Pancreas (tissue), 10 donors: ENCODE results near the gene RPA4. TPM values are rescaled to one million over a fixed set of nuclear protein-coding genes. Genes with fewer than 3 reads are reported as not detected.
"Not testable (repeated sequence)": the region's sequence is repeated elsewhere in the genome, so short reads cannot be mapped to it uniquely, and the experiment has no call there.

Experiments used
- ATAC-seq, 4 donors: fragments of 200-7000 bp; cut with Tn5 transposase; one replicate each; pipeline versions ENCODE4 v1.8.0 to v1.9.1; 2020; ENCODE audit warnings: mild to moderate bottlenecking in 4 of 4, moderate library complexity in 4 of 4
- DNase-seq, 6 donors: peaks; one replicate each; pipeline ENCODE4 v3.0.0-alpha.2; 2020
- FAIRE-seq: peaks from 2 replicates; lab custom pipeline; 2012; peaks lifted over from hg19 to GRCh38; lab: Jason Lieb, UNC
- H3K27ac ChIP-seq, 4 donors: fragments of 200-600 bp; sonication (generic); 1 replicate in 3 of 4; 2 replicates in 1 of 4; pipeline versions ENCODE4 v1.5.0 to v1.8.0; 2020
- H3K27me3 ChIP-seq, 4 donors: fragments of 200-600 bp; one replicate each; pipeline ENCODE4 v1.8.0; 2021
- H3K36me3 ChIP-seq, 3 donors: fragments of 200-600 bp; sonication (generic) in 1 of 3; one replicate each; pipeline versions ENCODE4 v1.5.0 to v1.8.0; 2020 to 2021
- H3K4me1 ChIP-seq, 3 donors: fragments of 200-600 bp; one replicate each; pipeline ENCODE4 v1.8.0; 2021
- H3K4me3 ChIP-seq, 4 donors: fragments of 200-600 bp; sonication (generic) in 2 of 4; one replicate each; pipeline versions ENCODE4 v1.5.0 to v1.8.0; 2020 to 2021
- H3K9me3 ChIP-seq, 4 donors: fragments of 200-600 bp; one replicate each; pipeline ENCODE4 v1.8.0; 2021
- CTCF ChIP-seq, 4 donors: fragments of 200-600 bp; sonication (generic) in 3 of 4; IDR thresholded peaks; one replicate each; pipeline versions ENCODE4 v1.5.0 to v1.8.0; 2021; ENCODE audit warnings: antibody characterized with exemption in 4 of 4
- WGBS, 2 donors: extraction: QIAGEN DNeasy Blood & Tissue Kit; methylation state at CpG; one replicate each; pipeline ENCODE4 v1.1.7; 2013; 5-methylcytosine and 5-hydroxymethylcytosine counted together
- intact Hi-C, 3 donors: fragments of 100-400 bp; cut with DNase I; formaldehyde crosslinking; loops; one replicate each; pipeline versions ENCODE4 v1.11.1 to v1.14.2; 2022
- polyA plus RNA-seq, 2 donors: library from polyadenylated mRNA; stranded (reverse); fragments of 200-250 nt; gene quantifications; one replicate each; pipeline ENCODE4 v1.2.3, GENCODE V29; 2013
- total RNA-seq, 6 donors: library from RNA; stranded (reverse); fragmentation: NEBNext Ultra II Directional in 4 of 6; extraction: Animal tissue kit (Norgen Biotek cat#: 25700) in 4 of 6; gene quantifications; one replicate each; pipeline versions ENCODE4 v1.2.1 to v1.2.4, GENCODE V29; 2021 to 2023
- donor health status: healthy with polysubstance abuse.
- donor health status: DM: no; HTN: no; CAD: no; lungs with moderate emphysema.
- donor health status: DM: no; HTN: no; CAD: no.
- donor health status: control.
- donor health status: control.
- donor health status: Bipolar disorder and iron deficiency.
- donor health status: DM: yes; HTN: yes; CAD: no.
- donor health status: DM: no; HTN: no; CAD: no.
- donor health status: DM: no; HTN: no; CAD: no.
- donor health status: DM: yes; HTN: yes; CAD: no.

The RPA4 gene
- total and polyA plus RNA-seq, 8 donors: 0.07 to 0.62 (median 0.30) TPM

- TF ChIP-seq CTCF (IDR thresholded peaks at IDR 0.05): no peak
- Histone ChIP-seq H3K4me3 (no peak overlapping the region), H3K4me1 (no peaks in the 10 kb centered on the region), H3K27ac (no peak overlapping the region), H3K36me3 (no peaks in the 10 kb centered on the region), H3K9me3 (no peaks in the 10 kb centered on the region), H3K27me3 (peaks cover 0 to 9% (median 0%) of the 10 kb centered on the region in 4 donors)
- ATAC-seq: no peak
- 59 to 83% methylated on average over 1 of the region's 1 CpG for WGBS, 2 donors
- no peak for FAIRE-seq
- DNase-seq: no peak
- intact Hi-C loops: no loop called here
Observed at GRCh38 chrX:96841325-96841724, 42.4 kb upstream of the RPA4 start.

DNA sequence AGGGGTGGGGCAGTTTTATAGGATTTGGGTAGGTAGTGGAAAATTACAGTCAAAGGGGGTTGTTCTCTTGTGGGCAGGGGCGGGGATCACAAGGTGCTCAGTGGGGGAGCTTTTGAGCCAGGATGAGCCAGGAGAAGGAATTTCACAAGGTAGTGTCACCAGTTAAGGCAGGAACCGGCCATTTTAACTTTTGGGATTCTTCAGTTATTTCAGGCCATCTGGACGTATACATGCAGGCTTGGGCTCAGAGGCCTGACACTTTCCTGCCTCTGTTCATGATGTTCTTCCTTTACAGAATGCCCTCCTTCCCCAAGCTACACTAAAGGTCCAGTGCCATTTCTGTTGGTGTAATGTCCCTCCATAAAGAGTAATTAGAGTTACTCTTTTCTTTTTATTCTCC is 41.8 kb upstream of the RPA4 start:
- H3K4me3 ChIP-seq, H3K36me3 ChIP-seq, H3K27ac ChIP-seq, ATAC-seq, intact Hi-C loops, H3K9me3 ChIP-seq, DNase-seq, H3K4me1 ChIP-seq, H3K27me3 ChIP-seq, FAIRE-seq: not testable (repeated sequence)
- 59 to 96% methylated on average over 3 of the region's 3 CpGs for WGBS, 2 donors

GRCh38 chrX:96843566-96843965 is 40.1 kb upstream of the RPA4 start:
- no peak for DNase-seq
- TF ChIP-seq CTCF (IDR thresholded peaks at IDR 0.05): no peak
- Histone ChIP-seq H3K4me3 (no peak overlapping the region), H3K27me3 (peaks cover 0 to 9% (median 0%) of the 10 kb centered on the region in 4 donors), H3K27ac (no peak overlapping the region), H3K4me1 (no peaks in the 10 kb centered on the region), H3K36me3 (no peaks in the 10 kb centered on the region), H3K9me3 (no peaks in the 10 kb centered on the region)
- intact Hi-C loops: no loop called here
- FAIRE-seq: no peak
- no peak for ATAC-seq
- 52 to 84% methylated on average over 5 of the region's 5 CpGs for WGBS, 2 donors

- Histone ChIP-seq H3K27ac (no peak overlapping the region), H3K36me3 (no peaks in the 10 kb centered on the region), H3K9me3 (no peaks in the 10 kb centered on the region), H3K4me3 (no peak overlapping the region), H3K4me1 (no peaks in the 10 kb centered on the region), H3K27me3 (peaks cover 0 to 9% (median under 1%) of the 10 kb centered on the region in 4 donors)
- FAIRE-seq (no peak), ATAC-seq (no peak), DNase-seq (no peak)
- 79 to 100% methylated on average over 1 of the region's 1 CpG for WGBS, 2 donors
- no peak for TF ChIP-seq CTCF (IDR thresholded peaks at IDR 0.05)
- intact Hi-C loops: no loop called here
Observed at GRCh38 chrX:96846841-96847240, 36.9 kb upstream of the RPA4 start.

DNA sequence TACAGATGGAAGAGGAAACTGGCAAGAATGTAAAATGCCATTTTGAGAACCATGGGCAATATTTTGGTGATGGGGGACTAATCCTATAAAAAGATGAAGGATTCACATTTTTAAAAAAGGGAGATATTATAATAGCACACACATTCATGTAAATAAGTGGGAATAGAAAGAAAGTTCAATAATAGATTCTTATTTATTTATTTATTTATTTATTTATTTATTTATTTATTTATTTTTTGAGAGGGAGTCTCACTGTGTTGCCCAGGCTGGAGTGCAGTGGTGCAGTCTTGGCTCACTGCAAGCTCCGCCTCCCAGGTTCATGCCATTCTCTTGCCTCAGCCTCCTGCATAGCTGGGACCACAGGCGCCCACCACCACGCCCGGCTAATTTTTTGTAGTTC is 24.3 kb upstream of the RPA4 start:
- 95 to 96% methylated on average over 4 of the region's 4 CpGs for WGBS, 2 donors
- H3K4me1 ChIP-seq, H3K4me3 ChIP-seq, intact Hi-C loops, H3K27me3 ChIP-seq, ATAC-seq, H3K36me3 ChIP-seq, DNase-seq, H3K27ac ChIP-seq, H3K9me3 ChIP-seq: not testable (repeated sequence)
- peak; percentile 39 for FAIRE-seq

DNA sequence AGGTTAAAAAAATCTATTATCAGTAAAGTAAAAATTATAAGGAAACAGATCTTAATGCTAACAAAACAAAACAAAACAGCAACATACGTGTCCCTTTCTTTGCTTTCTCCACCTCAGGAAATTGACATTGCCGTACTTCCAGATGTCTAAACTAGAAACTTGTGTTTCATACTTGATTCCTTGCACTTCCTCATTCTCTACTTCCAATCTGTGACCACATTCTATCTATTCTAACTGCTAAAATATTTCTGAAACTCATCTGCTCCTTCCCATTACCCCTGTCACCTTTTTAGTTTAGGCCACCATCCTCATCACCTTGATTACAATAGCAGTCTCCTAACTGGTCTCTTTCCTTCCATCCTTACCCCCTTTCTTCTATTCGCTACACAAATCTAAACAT is 22.5 kb upstream of the RPA4 start:
- intact Hi-C loops: no loop called here
- no peaks in the 10 kb centered on the region for H3K36me3 ChIP-seq
- no peaks in the 10 kb centered on the region for H3K4me1 ChIP-seq
- H3K4me3 ChIP-seq: no peak overlapping the region
- FAIRE-seq (no peak), ATAC-seq (no peak), DNase-seq (no peak)
- H3K9me3 ChIP-seq: no peaks in the 10 kb centered on the region
- no peak overlapping the region for H3K27ac ChIP-seq
- no peak for TF ChIP-seq CTCF (IDR thresholded peaks at IDR 0.05)
- WGBS, 2 donors: 77 to 90% methylated on average over 3 of the region's 3 CpGs
- H3K27me3 ChIP-seq: no peaks in the 10 kb centered on the region
